ENCODE data around the gene FAM131A.

Gene FAM131A

DNA sequence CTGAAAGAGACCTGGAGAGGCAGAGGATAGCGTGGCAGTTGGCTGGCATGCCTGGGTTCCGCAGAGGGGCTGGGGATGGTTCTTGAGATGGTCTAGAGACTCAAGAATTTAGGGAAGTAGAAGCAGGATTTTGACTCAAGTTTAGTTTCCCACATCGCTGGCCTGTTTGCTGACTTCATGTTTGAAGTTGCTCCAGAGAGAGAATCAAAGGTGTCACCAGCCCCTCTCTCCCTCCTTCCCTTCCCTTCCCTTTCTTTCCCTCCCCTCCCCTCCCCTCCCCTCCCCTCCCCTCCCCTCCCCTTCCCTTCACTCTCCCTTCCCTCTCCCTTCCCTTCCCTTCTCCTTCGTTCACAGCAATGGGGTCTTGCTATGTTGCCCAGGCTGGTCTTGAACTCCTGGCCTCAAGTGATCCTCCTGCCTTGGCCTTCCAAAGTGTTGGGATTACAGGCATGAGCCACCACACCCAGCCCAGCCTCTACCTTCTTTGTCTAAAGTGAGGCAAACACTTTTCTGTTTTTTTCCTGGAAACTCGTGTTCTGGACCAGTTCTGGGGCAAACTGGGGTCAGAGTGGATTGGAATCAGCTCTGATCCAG is 52.6 kb downstream of the FAM131A start:
- peaks cover 60% of the 10 kb centered on the region for H3K27me3 ChIP-seq
- no peak overlapping the region for H3K4me3 ChIP-seq (ENCODE audit: low read depth in 1 of 2, low read length in 1 of 2)
- H3K9me3 ChIP-seq, result no peaks in the 10 kb centered on the region
- TF ChIP-seq, protein P1, sequence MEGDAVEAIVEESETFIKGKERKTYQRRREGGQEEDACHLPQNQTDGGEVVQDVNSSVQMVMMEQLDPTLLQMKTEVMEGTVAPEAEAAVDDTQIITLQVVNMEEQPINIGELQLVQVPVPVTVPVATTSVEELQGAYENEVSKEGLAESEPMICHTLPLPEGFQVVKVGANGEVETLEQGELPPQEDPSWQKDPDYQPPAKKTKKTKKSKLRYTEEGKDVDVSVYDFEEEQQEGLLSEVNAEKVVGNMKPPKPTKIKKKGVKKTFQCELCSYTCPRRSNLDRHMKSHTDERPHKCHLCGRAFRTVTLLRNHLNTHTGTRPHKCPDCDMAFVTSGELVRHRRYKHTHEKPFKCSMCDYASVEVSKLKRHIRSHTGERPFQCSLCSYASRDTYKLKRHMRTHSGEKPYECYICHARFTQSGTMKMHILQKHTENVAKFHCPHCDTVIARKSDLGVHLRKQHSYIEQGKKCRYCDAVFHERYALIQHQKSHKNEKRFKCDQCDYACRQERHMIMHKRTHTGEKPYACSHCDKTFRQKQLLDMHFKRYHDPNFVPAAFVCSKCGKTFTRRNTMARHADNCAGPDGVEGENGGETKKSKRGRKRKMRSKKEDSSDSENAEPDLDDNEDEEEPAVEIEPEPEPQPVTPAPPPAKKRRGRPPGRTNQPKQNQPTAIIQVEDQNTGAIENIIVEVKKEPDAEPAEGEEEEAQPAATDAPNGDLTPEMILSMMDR (IDR thresholded peaks at IDR 0.05), result no peak
- no peaks in the 10 kb centered on the region for H3K36me3 ChIP-seq
- H3K27ac ChIP-seq, result no peak overlapping the region
- H3K4me1 ChIP-seq (ENCODE audit: control insufficient read depth in 1 of 2, insufficient read depth in 1 of 2, low read depth in 1 of 2, low read length in 1 of 2), result no peaks in the 10 kb centered on the region

DNA sequence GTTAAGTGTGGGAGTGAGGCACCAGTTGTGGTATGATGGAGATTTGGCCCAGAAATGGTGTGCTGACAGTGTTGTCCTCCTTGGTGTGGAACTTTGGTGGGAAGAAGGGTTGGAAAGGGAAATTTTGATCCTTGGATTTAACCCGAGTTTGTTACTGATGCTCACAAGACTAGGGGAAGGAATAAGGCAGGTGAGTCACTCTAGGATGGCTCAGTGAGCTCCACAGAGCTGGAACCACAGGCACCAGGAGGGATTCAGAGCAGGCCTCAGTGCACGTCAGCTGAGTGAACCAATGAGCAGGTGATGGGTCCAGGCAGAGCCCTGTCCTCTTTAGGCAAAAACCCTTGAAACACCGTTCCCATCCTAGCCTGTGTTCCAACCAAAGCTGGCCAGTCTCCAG is 53.9 kb downstream of the FAM131A start:
- peaks cover 52% of the 10 kb centered on the region for H3K27me3 ChIP-seq
- no peaks in the 10 kb centered on the region for H3K36me3 ChIP-seq
- no peak overlapping the region for H3K27ac ChIP-seq
- TF ChIP-seq, protein P1 (IDR thresholded peaks at IDR 0.05), result no peak
- no peaks in the 10 kb centered on the region for H3K9me3 ChIP-seq
- no peaks in the 10 kb centered on the region for H3K4me1 ChIP-seq (ENCODE audit: control insufficient read depth in 1 of 2, insufficient read depth in 1 of 2, low read depth in 1 of 2, low read length in 1 of 2)
- H3K4me3 ChIP-seq (ENCODE audit: low read depth in 1 of 2, low read length in 1 of 2), result no peak overlapping the region

DNA sequence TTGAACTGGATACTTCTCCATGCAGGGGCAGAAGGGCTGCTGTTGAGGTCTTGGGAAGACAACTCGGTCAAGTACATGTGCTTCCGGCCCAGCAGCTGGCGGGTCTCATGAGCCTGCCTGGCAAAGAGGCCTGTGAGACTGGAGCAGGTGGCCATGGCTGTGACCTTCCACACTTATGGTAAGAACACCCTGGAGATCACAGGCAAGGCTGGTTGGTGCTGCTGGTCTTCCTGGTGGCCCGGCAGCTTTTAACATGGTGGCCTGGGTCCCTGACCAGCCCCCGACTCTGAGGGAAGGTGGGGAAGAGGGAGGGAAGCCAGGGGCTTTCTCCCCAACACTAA is 57.9 kb downstream of the FAM131A start:
- H3K27ac ChIP-seq, result no peak overlapping the region
- H3K27me3 ChIP-seq, result peaks cover 46% of the 10 kb centered on the region
- no peaks in the 10 kb centered on the region for H3K9me3 ChIP-seq
- no peaks in the 10 kb centered on the region for H3K36me3 ChIP-seq
- TF ChIP-seq, protein P1 (IDR thresholded peaks at IDR 0.05), result no peak
- H3K4me1 ChIP-seq (ENCODE audit: control insufficient read depth in 1 of 2, insufficient read depth in 1 of 2, low read depth in 1 of 2, low read length in 1 of 2), result no peaks in the 10 kb centered on the region
- no peak overlapping the region for H3K4me3 ChIP-seq (ENCODE audit: low read depth in 1 of 2, low read length in 1 of 2)
